ENCODE measurements around the gene EGR1. TPM values are rescaled to one million over a fixed set of nuclear protein-coding genes. Genes with fewer than 3 reads are reported as not detected.
"Not testable (repeated sequence)": the region's sequence is repeated elsewhere in the genome, so short reads cannot be mapped to it uniquely, and the experiment has no call there.

The EGR1 gene
- total RNA-seq, 1 donor from 2014 or later = 85.6 TPM

GRCh38 chr5:138503487-138504270 is 38.4 kb downstream of the EGR1 start:
- TF ChIP-seq CTCF (IDR thresholded peaks at IDR 0.05) = peak; percentile 74
- H3K36me3 ChIP-seq = peaks cover 24% of the 10 kb centered on the region
- H3K27ac ChIP-seq = peak overlapping the region; percentile 6
- ATAC-seq (peak; percentile 87), DNase-seq (no peak)
- H3K4me3 ChIP-seq = no peak overlapping the region
- intact Hi-C loops (cut with DNase I) = loop anchor here (5.0 kb wide), 1 partner anchor 51 kb away; no protein-coding TSS in a partner anchor
- H3K4me1 ChIP-seq = peaks cover 13% of the 10 kb centered on the region
- H3K9me3 ChIP-seq = no peaks in the 10 kb centered on the region
- no peaks in the 10 kb centered on the region for H3K27me3 ChIP-seq

GRCh38 chr5:138504799-138505198 is 39.5 kb downstream of the EGR1 start:
- TF ChIP-seq CTCF (IDR thresholded peaks at IDR 0.05) = no peak
- H3K36me3 ChIP-seq = peaks cover 36% of the 10 kb centered on the region
- no peaks in the 10 kb centered on the region for H3K9me3 ChIP-seq
- H3K4me1 ChIP-seq = peaks cover 13% of the 10 kb centered on the region
- intact Hi-C loops (cut with DNase I) = loop anchor here (5.0 kb wide), 1 partner anchor 52 kb away; no protein-coding TSS in a partner anchor
- no peaks in the 10 kb centered on the region for H3K27me3 ChIP-seq
- no peak for DNase-seq
- peak overlapping the region; percentile 4 for H3K27ac ChIP-seq
- peak; percentile 36 for ATAC-seq
- no peak overlapping the region for H3K4me3 ChIP-seq

GRCh38 chr5:138506370-138507306 is 41.4 kb downstream of the EGR1 start:
- Histone ChIP-seq H3K4me1 (peaks cover 13% of the 10 kb centered on the region), H3K4me3 (no peak overlapping the region), H3K36me3 (peaks cover 54% of the 10 kb centered on the region), H3K27me3 (no peaks in the 10 kb centered on the region), H3K9me3 (no peaks in the 10 kb centered on the region), H3K27ac (peak overlapping the region; percentile 47)
- no peak for TF ChIP-seq CTCF (IDR thresholded peaks at IDR 0.05)
- DNase-seq (no peak), ATAC-seq (no peak)
- intact Hi-C loops (cut with DNase I) = no loop called here

GRCh38 chr5:138507485-138507884 is 42.2 kb downstream of the EGR1 start:
- H3K27me3 ChIP-seq; DNase-seq; H3K9me3 ChIP-seq; H3K4me3 ChIP-seq; intact Hi-C loops (cut with DNase I): not testable (repeated sequence)
- peaks cover 13% of the 10 kb centered on the region for H3K4me1 ChIP-seq
- peaks cover 62% of the 10 kb centered on the region for H3K36me3 ChIP-seq
- H3K27ac ChIP-seq = peak overlapping the region; percentile 47
- peak; percentile 67 for ATAC-seq

GRCh38 chr5:138508958-138509357 is 43.7 kb downstream of the EGR1 start:
- peaks cover 77% of the 10 kb centered on the region for H3K36me3 ChIP-seq
- intact Hi-C loops (cut with DNase I) = no loop called here

More at GRCh38 chr5:138508958-138509357, 43.7 kb downstream of the EGR1 start:
- H3K27me3 ChIP-seq = no peaks in the 10 kb centered on the region
- H3K9me3 ChIP-seq = no peaks in the 10 kb centered on the region
- TF ChIP-seq CTCF (IDR thresholded peaks at IDR 0.05) = no peak
- H3K27ac ChIP-seq = peak overlapping the region; percentile 55
- H3K4me3 ChIP-seq = no peak overlapping the region
- ATAC-seq = peak; percentile 77
- no peak for DNase-seq
- peaks cover 13% of the 10 kb centered on the region for H3K4me1 ChIP-seq
